ENCODE results near the gene IGFL2. TPM values are rescaled to one million over a fixed set of nuclear protein-coding genes. Genes with fewer than 3 reads are reported as not detected.
"Not testable (repeated sequence)": the region's sequence is repeated elsewhere in the genome, so short reads cannot be mapped to it uniquely, and the experiment has no call there.

IGFL2 gene
- total RNA-seq, 1 experiment from 2014 or later, result not detected

- DNase-seq (ENCODE audit: extremely low read depth, low read depth), result no peak
These were observed 57.3 kb downstream of the IGFL2 start for GRCh38 chr19:46205183-46205984.

GRCh38 chr19:46206176-46206575 is 58.1 kb downstream of the IGFL2 start:
- DNase-seq (ENCODE audit: extremely low read depth, low read depth), result no peak

GRCh38 chr19:46206682-46207081 is 58.6 kb downstream of the IGFL2 start:
- no peak for DNase-seq (ENCODE audit: extremely low read depth, low read depth)

- DNase-seq (ENCODE audit: extremely low read depth, low read depth), result not testable (repeated sequence)
These were observed 59.8 kb downstream of the IGFL2 start for GRCh38 chr19:46207858-46208257.

- peak; percentile 55 for DNase-seq (ENCODE audit: extremely low read depth, low read depth)
These were observed 61.0 kb downstream of the IGFL2 start for GRCh38 chr19:46209051-46209450.

- DNase-seq (ENCODE audit: extremely low read depth, low read depth), result peak; percentile 84
These were observed 61.4 kb downstream of the IGFL2 start for GRCh38 chr19:46209472-46209871.

GRCh38 chr19:46210669-46211068 is 62.6 kb downstream of the IGFL2 start:
- no peak for DNase-seq (ENCODE audit: extremely low read depth, low read depth)

Other genes with a start within 250 kb of the IGFL2 start
- gene MYPOP, start 245.6 kb upstream of the IGFL2 start, total RNA-seq (2014; rRNA removed; shearing (Covaris generic)), result 1.2 and 2.7 TPM in 2 replicates
- gene NANOS2, start 233.5 kb upstream of the IGFL2 start, total RNA-seq (2014; rRNA removed; shearing (Covaris generic)), result not detected in 2 replicates
- 0.06 TPM in 1 of 2 replicates, not detected in the other for gene NOVA2, start 174.4 kb upstream of the IGFL2 start, total RNA-seq (2014; rRNA removed; shearing (Covaris generic))
- gene CCDC61, start 152.8 kb upstream of the IGFL2 start, total RNA-seq (2014; rRNA removed; shearing (Covaris generic)), result 1.5 and 3.7 TPM in 2 replicates
- gene PGLYRP1, start 125.2 kb upstream of the IGFL2 start, total RNA-seq (2014; rRNA removed; shearing (Covaris generic)), result not detected in 2 replicates
- gene IGFL4, start 107.2 kb upstream of the IGFL2 start, total RNA-seq (2014; rRNA removed; shearing (Covaris generic)), result 0.25 TPM in 1 of 2 replicates, not detected in the other
- not detected in 2 replicates for gene IGFL3, start 23.6 kb upstream of the IGFL2 start, total RNA-seq (2014; rRNA removed; shearing (Covaris generic))
- gene IGFL1, start 81.5 kb downstream of the IGFL2 start, total RNA-seq (2014; rRNA removed; shearing (Covaris generic)), result not detected in 2 replicates
- gene HIF3A, start 148.8 kb downstream of the IGFL2 start, total RNA-seq (2014; rRNA removed; shearing (Covaris generic)), result not detected in 2 replicates
- gene PPP5C, start 198.8 kb downstream of the IGFL2 start, total RNA-seq (2014; rRNA removed; shearing (Covaris generic)), result 35.0 and 41.2 TPM in 2 replicates

Data from NCI-H460 (cell line).